Measurements from ENCODE around the gene MKS1.

MKS1 gene

DNA sequence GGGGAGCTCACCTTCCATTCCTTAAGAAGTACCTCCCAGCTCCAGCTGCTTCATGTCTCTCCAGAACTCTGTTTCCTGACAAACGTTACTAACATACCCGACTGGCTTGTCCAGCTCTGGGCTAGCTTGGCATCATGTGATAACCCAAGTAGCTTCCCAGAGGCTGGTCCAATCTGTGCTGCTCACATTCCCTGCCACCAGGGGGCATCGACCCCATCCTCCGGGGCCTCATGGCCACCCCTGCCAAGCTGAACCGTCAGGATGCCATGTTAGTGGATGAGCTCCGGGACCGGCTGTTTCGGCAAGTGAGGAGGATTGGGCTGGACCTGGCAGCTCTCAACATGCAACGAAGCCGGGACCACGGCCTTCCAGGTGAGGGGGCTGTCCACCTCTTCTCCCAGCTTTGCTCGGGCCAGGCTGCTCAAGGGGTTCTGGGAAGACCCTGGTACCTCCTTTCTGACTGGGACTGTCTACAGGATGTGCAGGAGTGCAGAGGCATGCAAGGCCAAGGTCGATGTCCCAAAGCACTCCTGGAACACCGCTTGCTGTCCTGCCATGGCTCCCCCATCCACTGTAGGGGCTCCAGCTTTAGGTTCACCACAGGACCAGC lies 18.9 kb downstream of the MKS1 start:
- peak; percentile 68 for DNase-seq (ENCODE audit: low spot score)

DNA sequence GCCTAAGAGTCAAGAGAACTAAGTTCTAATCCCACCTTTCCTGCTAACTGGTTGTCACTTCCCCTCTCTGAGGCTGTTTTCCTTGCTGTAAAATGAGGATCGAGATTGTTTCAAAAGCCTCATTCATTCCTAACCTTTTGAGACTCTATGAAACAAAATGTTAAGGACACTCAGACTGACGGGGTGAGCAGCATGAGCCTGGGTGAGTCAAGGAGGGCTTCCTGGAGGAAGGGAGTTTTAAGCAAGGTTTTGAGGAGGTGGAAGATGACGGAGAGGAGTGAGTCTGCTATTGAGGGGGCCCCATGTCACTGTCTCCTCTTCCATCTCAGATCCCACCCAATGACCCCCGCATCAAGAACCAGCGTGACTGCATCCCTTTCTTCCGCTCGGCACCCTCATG lies 22.4 kb downstream of the MKS1 start:
- DNase-seq (ENCODE audit: low spot score): no peak

DNA sequence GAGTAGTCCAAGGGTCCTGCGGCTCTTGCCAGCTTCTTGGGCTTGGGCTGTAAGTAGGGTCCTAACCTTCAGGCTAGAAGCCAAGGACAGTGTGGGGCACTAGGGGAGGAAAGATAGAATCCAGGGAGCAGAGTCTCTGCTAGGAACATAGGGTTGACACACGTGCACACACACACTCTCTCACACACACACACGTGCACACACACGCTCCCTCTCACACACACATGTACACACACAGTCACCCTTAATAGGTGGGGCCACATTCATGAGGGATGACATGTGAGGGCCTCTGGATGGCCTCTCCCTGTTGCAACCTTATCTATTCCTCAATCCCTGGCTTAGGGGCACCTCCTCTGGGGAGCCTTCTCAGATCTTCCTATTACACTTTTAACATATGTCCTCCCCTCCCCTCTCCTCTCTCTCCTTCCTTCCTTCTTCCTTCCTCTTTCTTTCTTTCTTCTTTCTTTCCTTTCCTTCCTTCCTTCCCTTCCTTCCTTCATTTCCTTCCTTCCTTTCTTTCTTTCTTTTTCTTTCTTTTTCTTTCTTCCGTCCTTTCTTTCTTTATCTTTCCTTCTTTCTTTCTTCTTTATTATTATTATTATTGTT lies 23.4 kb downstream of the MKS1 start:
- no peak for DNase-seq (ENCODE audit: low spot score)

DNA sequence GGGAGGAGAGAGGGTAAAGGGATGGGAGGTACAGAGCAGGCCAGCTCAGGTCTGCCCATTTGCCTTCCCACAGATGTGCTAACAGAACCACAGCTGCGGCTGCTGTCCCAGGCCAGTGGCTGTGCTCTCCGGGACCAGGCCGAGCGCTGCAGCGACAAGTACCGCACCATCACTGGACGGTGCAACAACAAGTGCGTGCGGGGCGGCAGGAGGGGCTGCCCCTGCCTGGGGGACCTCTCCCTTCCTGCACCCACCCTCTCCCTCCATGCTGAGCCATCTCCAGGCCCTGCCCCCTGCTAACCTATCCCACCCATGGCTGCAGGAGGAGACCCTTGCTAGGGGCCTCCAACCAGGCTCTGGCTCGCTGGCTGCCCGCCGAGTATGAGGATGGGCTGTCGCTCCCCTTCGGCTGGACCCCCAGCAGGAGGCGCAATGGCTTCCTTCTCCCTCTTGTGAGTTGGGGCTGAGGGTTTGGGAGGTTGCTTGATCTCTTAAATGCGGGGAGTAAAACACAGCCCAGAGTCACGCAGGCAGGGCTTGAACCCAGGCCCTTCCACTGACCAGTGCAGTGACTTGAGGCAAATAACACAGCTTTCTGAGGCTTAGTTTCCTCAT lies 25.3 kb downstream of the MKS1 start:
- DNase-seq (ENCODE audit: low spot score): no peak

DNA sequence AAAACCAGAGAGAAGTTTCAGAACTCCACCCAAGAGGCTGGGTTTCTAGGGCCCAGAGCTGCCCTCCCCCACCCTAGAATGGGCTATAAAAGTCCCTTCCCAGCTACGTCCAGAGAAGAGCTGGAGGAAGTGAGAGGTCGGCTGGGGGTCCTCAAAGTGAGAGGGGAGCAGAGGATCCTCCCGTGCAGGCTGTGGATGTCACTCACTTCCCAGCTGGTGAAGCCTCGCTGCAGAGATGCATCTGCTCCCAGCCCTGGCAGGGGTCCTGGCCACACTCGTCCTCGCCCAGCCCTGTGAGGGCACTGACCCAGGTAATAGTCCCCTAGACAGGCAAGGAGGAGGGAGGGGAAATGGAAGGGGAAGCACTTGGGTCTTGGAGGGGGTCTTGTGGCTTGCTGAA lies 26.4 kb downstream of the MKS1 start, which contains the start of gene EPX:
EPX (plus strand) TSS at position 115 of the 400 bp plus-strand sequence; CDS start at position 236, 121 bp downstream.
- DNase-seq (ENCODE audit: low spot score): no peak

DNA sequence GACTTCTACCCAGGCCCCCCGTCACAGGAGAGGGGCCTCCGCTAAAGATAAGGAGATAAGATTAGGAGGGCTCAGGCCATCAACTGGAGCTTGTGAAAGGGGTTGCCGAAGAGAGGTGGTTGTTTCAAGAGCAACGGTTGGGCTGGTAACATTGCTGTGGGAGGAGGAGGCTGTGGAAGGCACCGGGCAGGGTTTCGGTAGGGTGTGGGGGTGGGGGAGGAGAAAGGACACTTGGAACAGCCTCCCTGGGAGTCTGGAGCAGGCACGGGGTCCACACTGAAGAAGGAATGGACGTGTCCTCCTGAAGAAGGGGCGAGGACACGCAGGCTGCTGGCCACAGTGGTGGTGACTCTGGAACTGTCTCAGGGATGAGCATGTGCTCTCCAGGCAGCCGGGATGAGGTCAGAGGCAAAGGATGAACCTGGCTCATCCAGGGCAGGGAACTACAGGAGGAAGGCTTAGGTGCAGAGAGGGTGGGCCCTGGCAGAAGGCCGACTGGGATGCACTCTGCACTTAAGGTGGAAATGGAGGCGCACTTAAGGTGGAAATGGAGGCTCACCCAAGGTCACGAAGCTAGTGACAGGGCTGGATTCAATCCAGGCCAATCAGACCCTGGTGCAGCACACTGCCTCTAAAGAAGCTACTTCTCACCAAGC lies 27.7 kb downstream of the MKS1 start:
- peak; percentile 38 for DNase-seq (ENCODE audit: low spot score)

DNA sequence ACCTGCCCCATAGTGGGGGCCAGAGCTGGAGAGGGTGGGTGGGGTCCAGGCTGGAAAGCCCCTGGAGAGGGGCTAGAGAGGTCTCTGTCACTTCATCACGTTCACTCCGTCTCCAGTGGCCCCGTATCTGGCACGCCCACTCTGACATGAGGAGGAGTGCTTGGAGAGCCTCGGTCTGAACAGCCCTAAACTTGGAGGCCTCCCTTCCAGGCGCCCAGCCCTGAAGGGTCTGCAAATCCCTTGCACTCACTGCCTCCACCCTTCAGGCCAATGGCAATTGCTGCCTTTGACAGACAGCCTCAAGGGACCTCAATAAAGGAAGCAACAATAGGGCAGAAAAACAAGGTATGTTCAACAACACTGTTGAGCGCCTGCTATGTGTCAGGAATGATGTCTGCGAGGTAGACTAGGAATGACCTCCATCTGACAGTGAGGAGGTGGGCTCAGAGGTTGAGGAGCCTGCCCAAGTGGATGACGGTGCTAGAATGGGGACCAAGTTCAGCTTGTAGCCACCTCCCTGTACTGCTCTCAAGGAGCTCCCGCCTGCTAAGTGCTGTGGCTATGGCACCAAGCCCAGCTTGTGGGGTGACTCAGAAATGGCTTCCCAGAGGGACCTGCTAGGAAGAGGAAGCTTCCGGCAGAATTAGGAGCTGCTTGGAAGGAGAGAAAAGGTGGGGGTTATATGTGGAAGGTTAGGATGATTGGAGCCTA lies 29.5 kb downstream of the MKS1 start:
- DNase-seq (ENCODE audit: low spot score): peak; percentile 82

DNA sequence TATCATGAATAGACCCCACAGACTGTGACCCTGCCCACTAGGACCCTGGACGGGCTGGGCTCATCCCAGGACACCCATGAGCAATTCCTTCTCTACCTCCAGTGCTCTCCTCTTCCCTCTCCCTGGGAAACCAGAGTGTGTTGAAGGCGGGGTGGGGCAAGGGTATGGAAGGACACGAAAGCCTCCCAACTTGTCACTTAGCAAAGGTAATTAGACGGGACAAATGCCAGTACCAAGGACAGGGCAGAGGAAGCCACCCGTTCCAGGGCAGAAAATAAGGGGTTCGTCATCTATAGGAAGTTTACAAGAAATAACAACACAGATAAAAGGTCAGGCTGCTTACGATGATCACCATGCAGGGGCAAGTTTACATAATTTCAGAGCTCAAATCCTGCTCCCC lies 31.4 kb downstream of the MKS1 start:
- no peak for DNase-seq (ENCODE audit: low spot score)

DNA sequence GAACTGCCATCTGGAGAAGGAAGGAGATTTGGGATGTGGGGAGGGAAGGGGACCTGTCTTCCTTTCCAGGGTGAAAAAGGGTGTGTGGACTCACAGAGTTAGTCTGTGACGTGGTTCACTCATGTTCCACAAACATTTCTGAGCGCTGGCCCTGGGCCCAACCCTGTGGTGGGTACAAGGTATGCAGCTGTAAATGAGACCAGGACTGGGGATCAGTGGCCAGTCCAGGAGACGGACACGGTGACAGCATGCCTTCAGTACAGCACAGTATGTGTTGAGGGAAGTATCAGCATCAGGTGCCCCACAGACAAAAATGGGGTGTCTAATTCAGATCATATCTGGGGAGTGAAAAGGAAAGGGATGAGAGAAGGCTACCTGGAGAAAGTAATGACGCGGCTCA lies 32.0 kb downstream of the MKS1 start:
- DNase-seq (ENCODE audit: low spot score): no peak

DNA sequence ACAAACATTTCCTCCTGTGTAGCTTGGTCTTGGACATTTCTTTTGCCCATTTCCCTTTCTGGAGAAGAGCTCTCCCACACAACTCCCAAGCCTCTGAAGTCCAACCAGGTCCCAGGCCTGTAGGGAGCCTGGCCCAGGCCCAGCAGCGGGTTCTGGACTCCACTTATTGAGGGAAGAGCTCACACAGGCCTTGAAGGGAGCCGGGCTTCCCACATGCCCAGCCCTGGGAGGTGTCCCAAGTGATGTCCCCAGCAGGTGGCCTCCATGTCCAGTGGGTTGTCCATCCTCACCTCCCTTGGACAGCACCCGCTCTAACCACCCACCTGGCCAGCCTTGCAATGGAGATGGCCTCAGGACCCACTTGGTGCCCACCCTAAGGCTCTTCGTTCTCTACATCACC lies 32.5 kb downstream of the MKS1 start:
- DNase-seq (ENCODE audit: low spot score): no peak

DNA sequence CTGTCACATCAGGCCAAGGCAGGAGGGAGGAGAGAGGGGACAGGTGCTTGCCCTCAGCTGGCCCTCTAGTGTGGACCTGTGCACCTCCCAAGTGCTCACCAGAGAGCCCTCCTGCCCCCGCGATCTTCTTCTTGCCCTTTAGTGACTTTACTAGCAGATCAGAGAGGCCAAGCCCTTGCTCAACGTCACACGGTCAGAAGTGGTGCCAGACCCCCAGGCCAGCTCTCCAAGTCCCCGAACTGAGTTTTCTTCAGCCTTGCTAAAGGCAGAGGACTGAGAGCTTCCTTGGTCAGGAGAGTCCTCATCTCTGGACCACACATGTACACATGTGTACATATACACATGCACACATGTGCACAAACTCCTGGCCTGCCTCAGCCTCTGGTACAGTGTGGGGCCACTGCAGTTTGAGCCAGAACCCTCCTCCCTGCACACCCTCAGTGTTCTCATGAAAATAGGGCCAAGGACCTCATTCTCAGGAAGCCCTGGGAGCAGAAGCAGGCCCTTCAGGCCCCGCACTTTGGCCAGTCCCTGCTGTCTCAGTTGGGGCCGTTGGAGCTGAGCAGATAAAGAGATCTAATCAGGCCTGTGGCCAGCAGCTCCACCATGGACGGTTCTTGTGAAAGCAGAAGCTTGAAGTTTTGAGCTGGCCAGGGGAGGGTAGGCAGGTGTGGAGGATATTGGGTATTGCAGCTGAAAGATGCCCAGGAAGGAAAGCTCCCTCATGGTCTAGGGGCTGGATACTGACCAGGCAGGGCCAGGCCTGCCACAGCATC lies 33.9 kb downstream of the MKS1 start:
- DNase-seq (ENCODE audit: low spot score): no peak

DNA sequence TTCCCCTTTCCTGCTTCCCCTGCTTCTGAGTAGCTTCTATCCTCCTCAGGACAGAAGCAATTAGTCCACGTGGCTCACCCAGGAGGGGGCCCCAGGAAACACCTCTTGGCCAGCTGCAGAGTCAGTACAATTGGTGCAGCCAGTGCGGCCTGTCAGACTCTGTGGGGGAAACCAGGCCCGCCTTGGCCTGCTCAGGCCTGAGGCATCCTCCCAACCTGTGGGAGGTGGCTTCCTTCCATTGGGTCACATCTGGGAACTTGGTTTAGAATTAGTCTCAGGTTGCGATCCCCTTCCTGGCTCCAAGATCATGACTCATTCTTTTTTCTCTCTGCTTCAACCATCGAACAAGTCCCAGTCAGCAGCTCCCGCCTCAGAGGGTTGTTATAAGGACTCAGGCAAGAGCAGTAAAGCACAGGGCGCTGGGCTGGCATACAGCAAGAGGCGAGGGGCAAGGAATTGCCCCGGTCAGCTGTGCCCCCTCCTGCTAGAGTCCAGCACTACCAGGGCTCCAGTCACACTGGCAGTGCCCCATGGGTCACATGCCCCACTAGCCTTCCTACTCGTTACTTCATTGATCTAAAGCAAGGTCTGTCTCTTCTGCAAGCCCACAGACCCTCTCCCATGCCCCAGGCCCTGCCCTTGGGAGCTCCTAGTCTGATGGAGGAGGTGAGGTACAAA lies 34.6 kb downstream of the MKS1 start:
- DNase-seq (ENCODE audit: low spot score): peak; percentile 71

DNA sequence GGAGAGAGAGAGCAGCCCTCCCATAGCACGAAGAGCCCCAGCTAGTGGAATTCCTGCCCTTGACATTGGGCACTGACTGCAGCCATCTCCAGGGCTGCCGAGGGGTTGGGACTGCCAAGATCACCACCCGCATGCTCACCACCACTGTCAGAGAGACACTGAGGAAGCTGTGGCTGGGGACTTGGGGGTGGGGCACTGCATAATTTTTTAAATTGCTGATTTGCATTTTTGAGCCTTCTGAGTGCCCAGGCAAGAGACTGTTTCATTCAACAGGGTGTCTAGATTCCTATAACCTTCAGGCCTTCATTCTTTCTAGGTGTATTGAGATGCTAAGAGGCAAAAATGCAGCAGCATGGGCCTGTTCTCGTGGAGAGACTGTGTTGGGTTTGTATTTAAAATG lies 35.5 kb downstream of the MKS1 start:
- DNase-seq (ENCODE audit: low spot score): no peak

DNA sequence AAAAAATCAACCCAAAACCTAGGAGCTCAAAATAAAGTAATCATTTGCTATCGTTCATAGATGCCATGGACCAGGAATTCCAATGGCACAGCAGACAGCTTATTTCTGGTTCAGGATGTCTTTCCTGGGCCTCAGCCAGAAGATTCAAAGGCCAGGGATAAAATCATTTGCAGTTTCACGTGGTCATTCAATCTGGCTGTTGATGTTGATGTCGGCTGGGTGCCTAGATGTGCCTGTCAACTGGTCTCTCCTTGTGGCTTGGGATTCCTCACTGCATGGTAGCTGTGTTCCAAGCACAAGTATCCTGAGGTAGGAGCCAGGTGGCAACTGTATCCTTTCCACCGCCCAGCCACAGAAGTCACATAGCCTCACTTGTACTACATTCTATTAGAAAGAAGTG lies 37.3 kb downstream of the MKS1 start:
- DNase-seq (ENCODE audit: low spot score): no peak

DNA sequence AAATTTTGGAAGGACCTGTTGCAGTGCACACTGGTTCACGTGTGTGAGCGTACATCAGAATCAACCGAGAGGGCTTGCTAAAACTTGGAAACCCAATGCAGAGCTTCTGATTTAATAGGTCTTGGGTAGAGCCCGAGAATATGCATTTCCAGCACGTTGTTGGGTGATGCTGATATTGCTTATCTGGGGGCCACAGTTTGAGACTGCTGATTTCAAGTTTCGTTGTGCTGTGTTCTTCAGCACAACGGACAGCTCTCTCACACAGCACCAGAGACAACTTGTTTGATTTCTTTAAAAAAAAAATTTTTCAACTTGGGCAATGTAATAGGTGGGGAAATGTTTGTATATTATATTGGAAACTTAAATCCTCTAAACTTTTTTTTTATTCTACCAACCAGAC lies 42.9 kb downstream of the MKS1 start:
- no peak for DNase-seq (ENCODE audit: low spot score)

DNA sequence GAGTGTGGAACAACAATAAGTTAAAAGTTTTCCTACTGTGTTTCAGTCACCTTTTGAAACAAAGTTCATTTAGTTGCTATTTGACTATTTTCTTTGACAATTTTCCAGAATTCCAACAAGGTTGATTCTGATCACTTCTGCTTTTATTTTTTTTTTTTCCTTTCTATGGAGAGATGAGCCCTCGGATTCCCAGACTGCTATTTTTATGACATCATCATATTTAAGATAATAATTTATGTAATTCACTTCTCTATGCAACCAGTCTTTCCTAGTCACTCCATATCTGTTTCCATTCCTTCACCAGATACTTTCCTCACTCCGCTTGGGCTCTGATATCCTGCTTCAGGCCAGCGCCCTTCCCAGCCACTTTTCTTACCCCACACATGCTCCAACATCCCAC lies 44.2 kb downstream of the MKS1 start:
- no peak for DNase-seq (ENCODE audit: low spot score)

DNA sequence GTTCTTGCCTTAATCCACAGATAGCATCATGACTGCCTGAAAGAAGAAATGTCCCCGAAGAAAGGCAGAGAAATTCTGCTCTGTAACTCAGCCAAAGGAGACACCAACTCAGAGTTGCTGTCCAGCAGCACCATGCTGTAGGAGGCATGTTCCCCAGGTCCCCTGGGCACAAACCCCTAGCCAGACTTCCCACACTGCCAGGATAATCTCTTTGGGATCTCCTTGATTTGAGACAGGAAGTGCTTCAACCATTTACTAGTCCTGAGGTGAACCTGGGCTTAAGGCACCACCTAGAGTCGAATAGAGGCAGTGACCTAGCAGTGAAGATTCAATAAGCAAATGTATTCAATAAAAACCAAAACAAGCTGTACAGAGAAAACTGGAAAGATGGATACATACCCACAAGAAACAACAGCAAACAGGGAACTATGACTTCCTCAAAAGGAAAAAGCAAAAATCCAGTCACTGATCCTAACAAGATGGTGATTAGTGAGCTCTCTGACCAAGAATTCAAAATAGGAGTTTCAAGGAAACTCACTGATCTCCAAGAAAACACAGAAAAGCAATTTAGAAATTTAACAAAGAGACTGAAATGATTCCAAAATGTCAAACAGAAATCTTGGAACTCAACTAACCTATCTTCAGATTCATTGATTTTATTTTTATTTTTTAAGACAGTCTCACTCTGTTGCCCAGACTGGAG lies 46.5 kb downstream of the MKS1 start:
- DNase-seq (ENCODE audit: low spot score): peak; percentile 50

DNA sequence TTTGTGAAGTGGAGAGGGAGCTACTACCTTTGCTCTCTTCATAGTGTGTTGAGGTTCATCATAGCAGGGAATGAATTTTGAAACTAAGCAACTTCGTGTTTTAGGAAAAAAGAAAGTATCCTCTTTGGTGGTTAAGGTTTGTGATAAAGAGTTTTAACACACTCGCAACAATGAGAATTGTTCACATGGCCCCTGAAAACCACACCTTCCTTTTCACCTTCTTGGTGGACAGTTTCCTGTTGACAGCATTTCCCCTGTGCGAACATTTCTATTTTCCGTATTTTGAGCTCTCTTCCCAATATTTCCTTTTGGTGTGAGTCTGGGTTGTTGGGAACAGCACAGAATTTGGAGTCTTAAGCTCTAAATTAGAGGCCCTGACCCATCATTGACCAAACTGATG lies 48.4 kb downstream of the MKS1 start:
- DNase-seq (ENCODE audit: low spot score): no peak

DNA sequence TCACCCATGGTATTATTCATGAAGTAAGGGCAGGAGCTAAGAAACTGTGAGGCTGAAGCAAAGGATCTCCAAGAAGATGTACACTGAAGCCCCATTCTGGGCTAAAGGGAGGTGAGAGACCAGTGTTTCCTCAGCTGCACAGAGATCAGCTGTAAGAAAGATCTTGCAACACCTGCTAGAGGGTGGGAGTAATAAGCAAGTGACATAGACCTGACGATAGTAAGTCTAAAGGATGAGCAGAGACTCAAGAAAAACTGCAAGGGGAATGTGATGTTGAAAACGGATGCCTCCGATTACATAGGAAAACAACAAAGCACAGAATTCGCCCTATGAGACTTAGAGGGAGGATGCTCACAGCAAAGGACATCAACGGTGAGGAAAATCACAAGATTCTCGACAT lies 52.4 kb downstream of the MKS1 start, which contains the start of gene OR4D2:
OR4D2 (plus strand) TSS at position 301 of the 400 bp plus-strand sequence. CDS start 2,674 bp downstream, outside the sequence.
- DNase-seq (ENCODE audit: low spot score): no peak

DNA sequence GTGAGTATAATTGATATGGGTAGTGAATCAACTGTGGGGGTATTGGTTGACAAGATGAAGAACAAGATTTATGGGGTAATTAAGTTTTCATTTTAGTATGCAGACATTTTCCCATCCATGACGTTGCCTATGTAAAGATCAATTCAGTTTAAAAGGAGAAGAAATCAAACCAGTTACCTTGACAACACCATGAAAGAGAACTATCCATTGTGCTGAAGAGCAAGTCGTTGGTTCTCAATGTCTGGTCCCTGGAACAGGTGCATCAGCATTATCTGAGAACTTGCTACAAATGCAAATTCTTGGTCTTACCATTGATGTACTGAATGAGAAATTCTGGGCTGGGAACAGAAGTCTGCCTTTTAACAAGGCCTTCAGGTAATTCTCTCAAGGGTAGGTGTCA lies 53.1 kb downstream of the MKS1 start:
- no peak for DNase-seq (ENCODE audit: low spot score)

Data from kidney tubule cell (primary cell).